ENCODE measurements around the gene CXorf51A. TPM values are rescaled to one million over a fixed set of nuclear protein-coding genes. Genes with fewer than 3 reads are reported as not detected.
"Not testable (repeated sequence)": the region's sequence is repeated elsewhere in the genome, so short reads cannot be mapped to it uniquely, and the experiment has no call there.

Gene CXorf51A
- total RNA-seq (2014; rRNA removed; shearing (Covaris generic); ENCODE audit: low replicate concordance) = not detected in 2 replicates

DNA sequence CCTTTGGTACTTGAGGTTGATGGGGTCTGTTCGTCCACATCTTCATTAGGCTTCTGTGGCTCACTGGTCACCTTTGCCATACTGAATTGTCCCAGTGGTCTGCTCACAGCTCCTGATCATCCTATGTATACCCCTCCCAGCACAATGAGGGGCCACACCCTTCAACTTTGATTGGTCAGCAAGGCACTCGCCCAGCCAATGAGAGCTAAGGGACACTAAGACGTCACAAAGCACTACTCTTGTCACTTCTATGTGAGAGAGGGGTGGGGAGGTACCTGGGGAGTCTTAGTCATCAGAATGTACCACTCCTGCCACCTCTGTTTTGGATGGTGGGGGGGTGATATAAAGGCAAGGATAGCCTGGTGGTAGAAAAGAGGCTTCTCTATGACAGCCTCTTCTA is at the start of gene CXorf51A:
Gene CXorf51A (minus strand): TSS at position 101 of the 400 bp plus-strand sequence. CDS start 21 bp downstream, at position 80.
- H3K36me3 ChIP-seq (ENCODE audit: insufficient read depth, low read length); H4K20me1 ChIP-seq (ENCODE audit: insufficient read depth, low read depth, low read length); H3K9ac ChIP-seq (ENCODE audit: low read length): not testable (repeated sequence)

DNA sequence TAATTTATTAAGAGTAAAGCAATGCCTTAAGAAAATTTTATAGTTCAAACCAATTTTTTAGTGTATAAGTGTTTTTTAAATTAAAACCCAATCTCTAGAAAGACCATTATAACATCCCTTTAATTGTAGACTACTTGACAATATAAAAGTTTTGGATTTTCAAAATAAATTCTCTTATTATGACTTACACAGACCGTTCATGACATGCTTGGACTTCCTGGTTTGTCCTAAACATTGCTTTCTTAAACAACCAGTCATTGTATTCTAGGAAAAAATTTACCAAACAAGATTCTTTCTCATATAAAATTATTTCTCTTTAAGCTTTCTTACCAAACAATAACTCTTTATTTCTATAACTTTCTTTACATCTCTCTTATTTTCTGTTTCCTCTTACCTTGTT is 49.0 kb upstream of the CXorf51A start:
- H2AFZ ChIP-seq (ENCODE audit: low read length) = no peak overlapping the region
- H3K36me3 ChIP-seq (ENCODE audit: insufficient read depth, low read length) = no peaks in the 10 kb centered on the region
- no peaks in the 10 kb centered on the region for H3K27me3 ChIP-seq (ENCODE audit: low read length)
- no peaks in the 10 kb centered on the region for H4K20me1 ChIP-seq (ENCODE audit: insufficient read depth, low read depth, low read length)
- H3K27ac ChIP-seq (ENCODE audit: low read length) = no peak overlapping the region
- no peak overlapping the region for H3K4me2 ChIP-seq (ENCODE audit: low read depth, low read length, poor library complexity, severe bottlenecking)
- DNase-seq = peak; percentile 43
- peaks cover 20% of the 10 kb centered on the region for H3K9me3 ChIP-seq (ENCODE audit: low read length)
- H3K4me1 ChIP-seq (ENCODE audit: low read length) = no peaks in the 10 kb centered on the region
- no peak overlapping the region for H3K4me3 ChIP-seq (ENCODE audit: low read length)
- H3K9me2 ChIP-seq (replicated peaks; ENCODE audit: insufficient read depth, low read length) = no peaks in the 10 kb centered on the region
- H3K9ac ChIP-seq (ENCODE audit: low read length) = no peak overlapping the region
- no peaks in the 10 kb centered on the region for H3K79me2 ChIP-seq (ENCODE audit: low read length)

More for the DNA sequence above, at the start of gene CXorf51A:
- H2AFZ ChIP-seq (ENCODE audit: low read length); H3K9me3 ChIP-seq (ENCODE audit: low read length); H3K9me2 ChIP-seq (replicated peaks; ENCODE audit: insufficient read depth, low read length); H3K4me3 ChIP-seq (ENCODE audit: low read length); H3K27me3 ChIP-seq (ENCODE audit: low read length); DNase-seq; H3K4me1 ChIP-seq (ENCODE audit: low read length); H3K27ac ChIP-seq (ENCODE audit: low read length); H3K79me2 ChIP-seq (ENCODE audit: low read length); H3K4me2 ChIP-seq (ENCODE audit: low read depth, low read length, poor library complexity, severe bottlenecking): not testable (repeated sequence)

DNA sequence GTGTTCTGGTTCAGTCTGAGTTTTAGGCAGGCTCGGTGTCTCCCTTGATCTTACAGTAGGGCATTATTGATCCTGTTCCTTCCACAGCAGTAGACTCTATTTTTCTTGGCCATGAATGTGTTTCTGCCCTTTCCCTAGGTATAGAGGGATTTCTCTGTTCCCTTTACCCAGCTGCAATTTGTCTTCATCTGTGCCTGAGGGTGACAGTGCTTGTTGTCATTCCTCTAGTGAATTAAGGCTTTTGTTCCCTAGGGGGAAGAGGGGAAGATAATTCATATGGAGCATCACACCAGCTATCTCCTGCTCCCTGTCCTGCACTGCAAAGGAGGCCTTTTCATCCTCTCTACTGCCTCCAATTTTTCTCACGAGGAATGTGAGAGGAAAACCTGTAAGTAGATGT is 39.7 kb upstream of the CXorf51A start:
- Histone ChIP-seq H3K4me3 (ENCODE audit: low read length) (no peak overlapping the region), H3K9ac (ENCODE audit: low read length) (no peak overlapping the region), H3K9me2 (replicated peaks; ENCODE audit: insufficient read depth, low read length) (no peaks in the 10 kb centered on the region), H3K4me1 (ENCODE audit: low read length) (no peaks in the 10 kb centered on the region), H3K4me2 (ENCODE audit: low read depth, low read length, poor library complexity, severe bottlenecking) (no peak overlapping the region), H3K9me3 (ENCODE audit: low read length) (peaks cover 34% of the 10 kb centered on the region), H3K79me2 (ENCODE audit: low read length) (no peaks in the 10 kb centered on the region), H2AFZ (ENCODE audit: low read length) (no peak overlapping the region), H3K27ac (ENCODE audit: low read length) (no peak overlapping the region), H3K36me3 (ENCODE audit: insufficient read depth, low read length) (no peaks in the 10 kb centered on the region), H4K20me1 (ENCODE audit: insufficient read depth, low read depth, low read length) (no peaks in the 10 kb centered on the region), H3K27me3 (ENCODE audit: low read length) (no peaks in the 10 kb centered on the region)
- DNase-seq = no peak

DNA sequence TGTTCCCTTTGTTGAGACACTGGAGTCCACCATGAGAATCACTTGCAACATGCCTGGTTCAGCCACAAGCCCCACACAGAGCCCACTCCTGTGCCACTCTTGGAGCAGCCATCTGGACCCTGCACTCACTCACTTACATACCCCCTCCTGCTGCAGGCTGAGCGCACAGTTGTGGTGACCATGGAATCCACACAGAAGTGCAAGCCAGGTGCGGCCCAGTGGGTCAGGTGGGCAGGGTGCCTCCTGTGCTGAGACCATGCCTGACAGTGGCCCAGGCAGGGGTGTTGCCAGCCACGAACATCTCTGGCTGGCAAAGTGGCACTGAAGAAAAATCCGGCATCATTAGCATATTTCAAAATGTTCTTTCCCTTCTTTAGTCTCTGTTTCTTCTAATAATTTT is 17.4 kb upstream of the CXorf51A start:
- no peak for DNase-seq
- H2AFZ ChIP-seq (ENCODE audit: low read length) = no peak overlapping the region
- no peaks in the 10 kb centered on the region for H3K9me2 ChIP-seq (replicated peaks; ENCODE audit: insufficient read depth, low read length)
- H3K9ac ChIP-seq (ENCODE audit: low read length) = no peak overlapping the region
- no peak overlapping the region for H3K4me2 ChIP-seq (ENCODE audit: low read depth, low read length, poor library complexity, severe bottlenecking)
- H3K27me3 ChIP-seq (ENCODE audit: low read length) = no peaks in the 10 kb centered on the region
- peaks cover 11% of the 10 kb centered on the region for H3K9me3 ChIP-seq (ENCODE audit: low read length)
- no peaks in the 10 kb centered on the region for H3K79me2 ChIP-seq (ENCODE audit: low read length)
- H3K27ac ChIP-seq (ENCODE audit: low read length) = no peak overlapping the region
- no peaks in the 10 kb centered on the region for H3K4me1 ChIP-seq (ENCODE audit: low read length)
- no peak overlapping the region for H3K4me3 ChIP-seq (ENCODE audit: low read length)
- H4K20me1 ChIP-seq (ENCODE audit: insufficient read depth, low read depth, low read length) = no peaks in the 10 kb centered on the region
- H3K36me3 ChIP-seq (ENCODE audit: insufficient read depth, low read length) = no peaks in the 10 kb centered on the region

DNA sequence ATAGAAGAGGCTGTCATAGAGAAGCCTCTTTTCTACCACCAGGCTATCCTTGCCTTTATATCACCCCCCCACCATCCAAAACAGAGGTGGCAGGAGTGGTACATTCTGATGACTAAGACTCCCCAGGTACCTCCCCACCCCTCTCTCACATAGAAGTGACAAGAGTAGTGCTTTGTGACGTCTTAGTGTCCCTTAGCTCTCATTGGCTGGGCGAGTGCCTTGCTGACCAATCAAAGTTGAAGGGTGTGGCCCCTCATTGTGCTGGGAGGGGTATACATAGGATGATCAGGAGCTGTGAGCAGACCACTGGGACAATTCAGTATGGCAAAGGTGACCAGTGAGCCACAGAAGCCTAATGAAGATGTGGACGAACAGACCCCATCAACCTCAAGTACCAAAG is 5.1 kb downstream of the CXorf51A start, which contains the start of gene CXorf51B:
Gene CXorf51B (plus strand): TSS at position 301 of the 400 bp plus-strand sequence. CDS start 21 bp downstream, at position 322.
- not testable (repeated sequence) for H3K4me3 ChIP-seq (ENCODE audit: low read length); H3K9ac ChIP-seq (ENCODE audit: low read length); H4K20me1 ChIP-seq (ENCODE audit: insufficient read depth, low read depth, low read length); H3K9me2 ChIP-seq (replicated peaks; ENCODE audit: insufficient read depth, low read length); H3K27ac ChIP-seq (ENCODE audit: low read length); H3K27me3 ChIP-seq (ENCODE audit: low read length); H3K4me2 ChIP-seq (ENCODE audit: low read depth, low read length, poor library complexity, severe bottlenecking); H3K4me1 ChIP-seq (ENCODE audit: low read length); H2AFZ ChIP-seq (ENCODE audit: low read length); H3K36me3 ChIP-seq (ENCODE audit: insufficient read depth, low read length); H3K79me2 ChIP-seq (ENCODE audit: low read length); H3K9me3 ChIP-seq (ENCODE audit: low read length); DNase-seq

Other genes with a start within 250 kb of the CXorf51A start
- gene CXorf51B, start 5.0 kb downstream of the CXorf51A start, total RNA-seq (2014; rRNA removed; shearing (Covaris generic); ENCODE audit: low replicate concordance) = not detected in 2 replicates